Neural cell (in vitro differentiated cells): ENCODE results near the gene PDE7B. TPM values are rescaled to one million over a fixed set of nuclear protein-coding genes. Genes with fewer than 3 reads are reported as not detected.

Experiments used
- H2AFZ ChIP-seq: fragments of 200-600, 300-800 bp; sonication (generic), shearing (Covaris generic); 2 replicates; pipeline ENCODE4 v1.6.0; 2014; ENCODE audit warnings: low read depth, mild to moderate bottlenecking, antibody characterized with exemption, low read length, moderate library complexity
- H3F3A ChIP-seq: fragments of 200-600 bp; shearing (Covaris generic); 2 replicates; pipeline ENCODE4 v1.6.1; 2016; ENCODE audit warnings: mild to moderate bottlenecking, moderate library complexity, mixed read lengths, antibody characterized with exemption, low read length; ENCODE audit not compliant: insufficient read depth, poor library complexity, severe bottlenecking
- H3K27ac ChIP-seq: fragments of 200-600, 300-800 bp; sonication (generic), shearing (Covaris generic); 2 replicates; pipeline ENCODE4 v1.5.1; 2014; ENCODE audit warnings: mild to moderate bottlenecking, low read length, moderate library complexity
- H3K27me3 ChIP-seq: fragments of 300-800, 200-600 bp; sonication (generic), shearing (Covaris generic); 2 replicates; pipeline ENCODE4 v1.6.0; 2014; ENCODE audit warnings: mild to moderate bottlenecking, low read depth, low read length, moderate library complexity; ENCODE audit not compliant: insufficient read depth
- H3K36me3 ChIP-seq: fragments of 300-800, 200-600 bp; sonication (generic), shearing (Covaris generic); 2 replicates; pipeline ENCODE4 v1.5.1; 2014; ENCODE audit warnings: mild to moderate bottlenecking, antibody characterized with exemption, low read length, moderate library complexity; ENCODE audit not compliant: insufficient read depth
- H3K4me2 ChIP-seq: fragments of 300-800, 200-600 bp; sonication (generic), shearing (Covaris generic); 2 replicates; pipeline ENCODE4 v1.6.0; 2014; ENCODE audit warnings: mild to moderate bottlenecking, low read length
- H3K4me3 ChIP-seq: fragments of 300-800, 200-600 bp; sonication (generic), shearing (Covaris generic); 2 replicates; pipeline ENCODE4 v1.5.1; 2014; ENCODE audit warnings: mild to moderate bottlenecking, low read length, moderate library complexity
- H3K79me2 ChIP-seq: fragments of 200-600 bp; shearing (Covaris generic); replicated peaks from 2 replicates; pipeline ENCODE4 v1.6.0; 2014; ENCODE audit warnings: mild to moderate bottlenecking, low read length, moderate library complexity; ENCODE audit not compliant: insufficient read depth
- H3K9ac ChIP-seq: fragments of 300-800, 200-600 bp; sonication (generic), shearing (Covaris generic); 2 replicates; pipeline ENCODE4 v1.6.1; 2016; ENCODE audit warnings: mild to moderate bottlenecking, low read length, mixed read lengths
- H3K9me2 ChIP-seq: fragments of 200-600 bp; shearing (Covaris generic); 2 replicates; pipeline ENCODE4 v1.6.1; 2016; ENCODE audit warnings: mild to moderate bottlenecking, low read length, mixed read lengths; ENCODE audit not compliant: insufficient read depth
- H3K9me3 ChIP-seq: fragments of 200-600, 300-800 bp; sonication (generic), shearing (Covaris generic); 2 replicates; pipeline ENCODE4 v1.6.1; 2016; ENCODE audit warnings: mild to moderate bottlenecking, mixed run types, low read length, moderate library complexity, mixed read lengths
- H4K20me1 ChIP-seq: fragments of 200-600 bp; shearing (Covaris generic); 2 replicates; pipeline ENCODE4 v1.6.1; 2016; ENCODE audit warnings: mild to moderate bottlenecking, mixed run types; ENCODE audit not compliant: insufficient read depth
- CTCF ChIP-seq: fragments of 450-650 bp; IDR thresholded peaks from 2 replicates; pipeline ENCODE4 v1.5.1; 2014; ENCODE audit warnings: antibody characterized with exemption, mild to moderate bottlenecking, moderate library complexity; ENCODE audit not compliant: poor library complexity, severe bottlenecking
- EP300 ChIP-seq: fragments of 450-650 bp; conservative IDR thresholded peaks from 2 replicates; pipeline ENCODE4 v1.6.1; 2014; ENCODE audit warnings: antibody characterized with exemption, mild to moderate bottlenecking, moderate library complexity; ENCODE audit not compliant: poor library complexity, severe bottlenecking
- EZH2 ChIP-seq: fragments of 200-600, 300-800 bp; shearing (Covaris generic), sonication (generic); IDR thresholded peaks from 2 replicates; pipeline ENCODE4 v1.6.1; 2014; ENCODE audit warnings: antibody characterized with exemption, low read length, borderline replicate concordance, mild to moderate bottlenecking; ENCODE audit not compliant: insufficient read depth, poor library complexity, severe bottlenecking
- MXI1 ChIP-seq: fragments of 450-650 bp; conservative IDR thresholded peaks from 2 replicates; pipeline ENCODE4 v1.6.1; 2014; ENCODE audit warnings: antibody characterized with exemption, mild to moderate bottlenecking; ENCODE audit not compliant: poor library complexity, severe bottlenecking
- POLR2AphosphoS5 ChIP-seq: IDR thresholded peaks from 2 replicates; pipeline ENCODE4 v1.6.1; 2012
- RAD21 ChIP-seq: fragments of 450-650 bp; conservative IDR thresholded peaks from 2 replicates; pipeline ENCODE4 v1.6.1; 2014; ENCODE audit warnings: antibody characterized with exemption, mild to moderate bottlenecking, moderate library complexity
- REST ChIP-seq: IDR thresholded peaks from 2 replicates; pipeline ENCODE4 v1.6.1; 2012; ENCODE audit warnings: borderline replicate concordance
- SMC3 ChIP-seq: fragments of 450-650 bp; conservative IDR thresholded peaks from 2 replicates; pipeline ENCODE4 v1.6.1; 2014; ENCODE audit warnings: antibody characterized with exemption, mild to moderate bottlenecking, moderate library complexity; ENCODE audit not compliant: poor library complexity
- TAF1 ChIP-seq: IDR thresholded peaks from 2 replicates; pipeline ENCODE4 v1.6.1; 2012; ENCODE audit warnings: low read depth
- polyA plus RNA-seq: library from polyadenylated mRNA; depleted of rRNA; stranded (reverse); fragments of >200 nt; gene quantifications from 2 replicates; pipeline ENCODE4 v1.2.3, GENCODE V29; 2014

The PDE7B gene
- polyA plus RNA-seq, 1 donor from 2014 or later = 5.9 TPM

- Histone ChIP-seq H3K9me2 (no peaks in the 10 kb centered on the region), H3K4me3 (no peak overlapping the region), H3K27me3 (no peaks in the 10 kb centered on the region), H3F3A (no peaks in the 10 kb centered on the region), H3K36me3 (no peaks in the 10 kb centered on the region), H3K4me2 (no peak overlapping the region), H4K20me1 (no peaks in the 10 kb centered on the region), H3K9me3 (no peaks in the 10 kb centered on the region), H3K27ac (no peak overlapping the region), H3K79me2 (no peaks in the 10 kb centered on the region), H2AFZ (no peak overlapping the region), H3K9ac (no peak overlapping the region)
- TF ChIP-seq EP300 = no peak
- TF ChIP-seq EZH2 = no peak
- TF ChIP-seq RAD21 = no peak
- no peak for TF ChIP-seq REST
- TF ChIP-seq MXI1 = no peak
- TF ChIP-seq TAF1 = no peak
- no peak for TF ChIP-seq CTCF
- no peak for TF ChIP-seq POLR2AphosphoS5
- TF ChIP-seq SMC3 = no peak
Measured at GRCh38 chr6:135994857-135995544, 143.5 kb downstream of the PDE7B start.

GRCh38 chr6:135995545-135995898 lies 144.0 kb downstream of the PDE7B start:
- no peak overlapping the region for H3K4me3 ChIP-seq
- H3K9me2 ChIP-seq = no peaks in the 10 kb centered on the region
- no peaks in the 10 kb centered on the region for H3F3A ChIP-seq
- no peak overlapping the region for H3K9ac ChIP-seq
- no peak overlapping the region for H3K4me2 ChIP-seq
- H3K27me3 ChIP-seq = no peaks in the 10 kb centered on the region
- no peak overlapping the region for H3K27ac ChIP-seq
- H3K36me3 ChIP-seq = no peaks in the 10 kb centered on the region
- H3K9me3 ChIP-seq = peaks cover 2% of the 10 kb centered on the region
- no peaks in the 10 kb centered on the region for H3K79me2 ChIP-seq
- H2AFZ ChIP-seq = no peak overlapping the region
- TF ChIP-seq RAD21 (no peak), REST (no peak), POLR2AphosphoS5 (no peak), TAF1 (no peak), EP300 (no peak)
- no peaks in the 10 kb centered on the region for H4K20me1 ChIP-seq
